ENCODE results near the gene ZSCAN26. TPM values are rescaled to one million over a fixed set of nuclear protein-coding genes. Genes with fewer than 3 reads are reported as not detected.

Gene ZSCAN26
- total and polyA plus RNA-seq, 4 donors, result 4.6 to 31.1 (median 7.1) TPM

- Histone ChIP-seq H3K27ac (ENCODE audit: low read depth in 1 of 2, low read length in 1 of 2) (no peak overlapping the region), H3K27me3 (ENCODE audit: control insufficient read depth in 3 of 3, insufficient read depth in 3 of 3, low read length in 2 of 3) (no peaks in the 10 kb centered on the region), H3K4me3 (no peak overlapping the region), H3K9ac (ENCODE audit: insufficient read depth in 1 of 2, low read length in 2 of 2) (no peak overlapping the region), H3K4me1 (ENCODE audit: control insufficient read depth in 5 of 5, insufficient read depth in 5 of 5, low read length in 5 of 5) (peaks cover 0 to 12% (median 5%) of the 10 kb centered on the region in 5 donors), H3K9me3 (ENCODE audit: control insufficient read depth in 4 of 4, insufficient read depth in 3 of 4, low read length in 3 of 4) (peaks cover 0 to 8% (median 0%) of the 10 kb centered on the region in 4 donors), H3K36me3 (ENCODE audit: control insufficient read depth in 4 of 4, insufficient read depth in 4 of 4, low read length in 4 of 4) (peaks cover 8 to 20% (median 18%) of the 10 kb centered on the region in 4 donors)
- ATAC-seq (ENCODE audit: insufficient read depth, low FRiP score), result no peak
- WGBS, 2 donors, result 96 to 100% methylated on average over 2 of the region's 2 CpGs
- TF ChIP-seq CTCF (IDR thresholded peaks at IDR 0.05; ENCODE audit: control extremely low read depth, extremely low read depth), result no peak
- DNase-seq, result no peak
Measured at GRCh38 chr6:28282926-28283325, 16.0 kb downstream of the ZSCAN26 start.

DNA sequence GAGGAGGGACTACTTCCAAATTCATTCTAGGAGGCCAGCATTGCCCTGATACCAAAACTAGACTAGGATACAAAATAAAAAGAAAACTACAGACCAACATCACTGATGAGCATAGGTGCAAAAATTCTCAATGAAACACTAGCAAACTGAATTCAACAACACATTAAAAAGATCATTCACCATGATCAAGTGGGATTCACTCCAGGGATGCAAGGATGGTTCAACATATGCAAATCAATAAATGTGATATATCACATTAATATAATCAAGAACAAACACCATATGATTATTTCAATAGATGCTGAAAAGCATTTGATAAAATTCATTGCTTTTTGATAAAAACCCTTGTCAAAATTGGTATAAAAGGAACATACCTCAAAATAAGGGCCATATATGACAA is 24.6 kb downstream of the ZSCAN26 start:
- Histone ChIP-seq H3K36me3 (ENCODE audit: control insufficient read depth in 4 of 4, insufficient read depth in 4 of 4, low read length in 4 of 4) (peaks cover 5 to 22% (median 13%) of the 10 kb centered on the region in 4 donors), H3K9me3 (ENCODE audit: control insufficient read depth in 4 of 4, insufficient read depth in 3 of 4, low read length in 3 of 4) (no peaks in the 10 kb centered on the region), H3K4me1 (ENCODE audit: control insufficient read depth in 5 of 5, insufficient read depth in 5 of 5, low read length in 5 of 5) (no peaks in the 10 kb centered on the region), H3K4me3 (no peak overlapping the region), H3K27me3 (ENCODE audit: control insufficient read depth in 3 of 3, insufficient read depth in 3 of 3, low read length in 2 of 3) (no peaks in the 10 kb centered on the region), H3K27ac (ENCODE audit: low read depth in 1 of 2, low read length in 1 of 2) (no peak overlapping the region), H3K9ac (ENCODE audit: insufficient read depth in 1 of 2, low read length in 2 of 2) (no peak overlapping the region)
- TF ChIP-seq CTCF (IDR thresholded peaks at IDR 0.05; ENCODE audit: control extremely low read depth, extremely low read depth), result no peak
- DNase-seq (no peak), ATAC-seq (ENCODE audit: insufficient read depth, low FRiP score) (no peak)

DNA sequence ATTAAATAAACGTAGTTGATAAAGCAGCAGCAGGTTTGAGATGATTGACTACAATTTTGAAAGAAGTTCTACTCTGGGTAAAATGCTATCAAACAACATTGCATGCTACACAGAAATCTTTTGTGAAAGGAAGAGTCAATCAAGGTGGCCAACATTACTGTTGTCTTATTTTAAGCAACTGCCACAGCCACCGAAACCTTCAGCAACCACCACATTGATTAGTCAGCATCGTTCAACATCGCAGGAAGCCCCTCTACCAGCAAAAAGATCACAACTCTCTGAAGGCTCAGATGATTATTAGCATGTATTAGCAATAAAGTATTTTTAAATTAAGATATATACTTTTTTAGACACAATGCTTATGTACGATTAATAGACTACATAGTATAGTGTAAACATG is 28.4 kb downstream of the ZSCAN26 start:
- Histone ChIP-seq H3K4me3 (no peak overlapping the region), H3K27me3 (ENCODE audit: control insufficient read depth in 3 of 3, insufficient read depth in 3 of 3, low read length in 2 of 3) (no peaks in the 10 kb centered on the region), H3K36me3 (ENCODE audit: control insufficient read depth in 4 of 4, insufficient read depth in 4 of 4, low read length in 4 of 4) (peaks cover 2 to 10% (median 8%) of the 10 kb centered on the region in 4 donors), H3K4me1 (ENCODE audit: control insufficient read depth in 5 of 5, insufficient read depth in 5 of 5, low read length in 5 of 5) (no peaks in the 10 kb centered on the region), H3K27ac (ENCODE audit: low read depth in 1 of 2, low read length in 1 of 2) (no peak overlapping the region), H3K9ac (ENCODE audit: insufficient read depth in 1 of 2, low read length in 2 of 2) (no peak overlapping the region), H3K9me3 (ENCODE audit: control insufficient read depth in 4 of 4, insufficient read depth in 3 of 4, low read length in 3 of 4) (no peaks in the 10 kb centered on the region)
- ATAC-seq (ENCODE audit: insufficient read depth, low FRiP score), result no peak
- TF ChIP-seq CTCF (IDR thresholded peaks at IDR 0.05; ENCODE audit: control extremely low read depth, extremely low read depth), result no peak
- no peak for DNase-seq
- WGBS, 2 donors, result 95 to 97% methylated on average over 5 of the region's 5 CpGs

GRCh38 chr6:28296520-28297060 is 29.6 kb downstream of the ZSCAN26 start:
- TF ChIP-seq CTCF (IDR thresholded peaks at IDR 0.05; ENCODE audit: control extremely low read depth, extremely low read depth), result no peak
- H3K27ac ChIP-seq (ENCODE audit: low read depth in 1 of 2, low read length in 1 of 2), result no peak overlapping the region
- ATAC-seq (ENCODE audit: insufficient read depth, low FRiP score) (no peak), DNase-seq (no peak)
- H3K27me3 ChIP-seq (ENCODE audit: control insufficient read depth in 3 of 3, insufficient read depth in 3 of 3, low read length in 2 of 3), result no peaks in the 10 kb centered on the region
- H3K9me3 ChIP-seq (ENCODE audit: control insufficient read depth in 4 of 4, insufficient read depth in 3 of 4, low read length in 3 of 4), result no peaks in the 10 kb centered on the region
- H3K4me1 ChIP-seq (ENCODE audit: control insufficient read depth in 5 of 5, insufficient read depth in 5 of 5, low read length in 5 of 5), result no peaks in the 10 kb centered on the region
- 91 to 95% methylated on average over 7 of the region's 7 CpGs for WGBS, 2 donors
- H3K9ac ChIP-seq (ENCODE audit: insufficient read depth in 1 of 2, low read length in 2 of 2), result no peak overlapping the region
- peaks cover 2 to 19% (median 11%) of the 10 kb centered on the region in 4 donors for H3K36me3 ChIP-seq (ENCODE audit: control insufficient read depth in 4 of 4, insufficient read depth in 4 of 4, low read length in 4 of 4)
- no peak overlapping the region for H3K4me3 ChIP-seq
